ENCODE data around the gene SERPINA4.

SERPINA4 gene

DNA sequence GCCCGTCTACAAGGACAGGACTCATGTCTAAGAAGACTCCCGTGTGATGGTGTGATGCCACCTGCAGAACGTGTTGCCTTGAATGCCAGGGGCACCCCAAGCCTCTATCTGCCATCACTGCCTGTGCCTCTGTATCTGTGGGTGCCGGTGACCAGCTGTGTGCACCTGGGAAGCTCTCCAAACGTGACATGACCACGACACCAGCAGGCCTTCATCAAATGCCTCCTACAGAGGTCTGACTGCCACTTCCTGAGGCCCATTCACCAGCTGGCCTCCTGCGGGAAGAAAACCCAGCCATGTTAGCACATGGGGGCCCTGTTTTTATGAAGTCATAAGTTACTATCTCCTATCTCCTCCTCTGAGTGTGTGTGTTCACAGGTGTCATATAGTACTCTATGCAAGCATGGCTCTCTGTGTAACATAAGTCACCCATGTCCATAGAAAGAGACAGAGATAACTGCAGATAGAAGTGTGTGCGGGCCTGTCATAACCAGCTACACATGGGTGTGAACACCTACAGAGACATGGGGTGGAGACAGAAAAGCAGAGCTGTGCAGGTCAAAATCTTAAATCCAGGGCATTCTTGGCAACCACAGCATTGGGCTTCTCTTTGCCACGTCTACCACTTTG lies 18.3 kb upstream of the SERPINA4 start:
- DNase-seq = no peak

DNA sequence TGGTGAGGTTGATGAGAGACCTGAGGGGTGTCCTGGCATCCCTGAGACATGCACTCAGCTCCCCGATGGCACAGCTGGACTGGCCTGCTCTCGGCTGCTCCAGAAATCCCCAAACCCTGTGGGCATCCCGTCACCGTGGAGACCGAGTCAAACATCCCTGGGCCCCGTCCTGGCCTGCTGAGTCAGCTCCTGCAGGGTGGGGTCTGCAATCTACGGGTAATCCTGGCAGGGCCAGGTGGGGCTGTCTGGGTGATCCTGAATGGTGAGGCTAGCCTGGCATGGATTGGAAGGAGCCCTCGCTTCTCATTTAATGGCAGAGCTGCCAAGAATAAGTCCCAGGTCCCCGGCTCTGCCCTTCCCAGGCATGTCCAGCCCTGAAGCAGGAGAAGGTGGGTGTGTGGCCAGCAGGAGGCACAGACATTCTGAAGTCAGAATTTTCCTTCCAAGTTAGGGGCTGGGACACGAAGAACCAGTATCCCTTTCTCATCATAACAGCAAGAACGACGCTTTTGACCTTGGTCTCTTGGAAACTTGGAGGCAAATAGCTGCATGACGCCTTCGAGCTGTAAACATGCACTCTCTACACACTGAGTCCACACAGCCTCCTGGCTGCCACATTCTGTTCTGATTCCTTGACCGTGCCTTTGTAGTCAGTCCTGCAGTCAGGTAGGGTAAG lies 17.7 kb upstream of the SERPINA4 start:
- no peak for DNase-seq

DNA sequence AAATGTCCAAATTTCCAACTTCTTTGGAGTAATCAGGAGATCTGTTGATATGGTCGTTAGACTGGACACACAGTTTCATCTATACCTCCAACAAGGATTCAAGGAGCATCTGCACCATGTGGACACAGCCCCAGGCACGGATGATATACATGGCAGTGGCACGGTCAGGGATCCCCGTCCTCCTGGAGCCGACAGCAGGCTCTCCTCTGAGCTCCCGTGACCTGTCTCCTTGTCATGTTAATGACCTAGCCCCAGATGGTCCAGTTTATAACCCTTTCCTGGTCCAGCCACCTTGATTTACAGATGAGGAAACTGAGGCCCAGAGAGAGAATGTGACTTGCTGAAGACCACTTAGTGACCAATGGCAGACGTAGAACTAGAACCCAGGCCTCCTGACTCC lies 16.5 kb upstream of the SERPINA4 start:
- DNase-seq = no peak

DNA sequence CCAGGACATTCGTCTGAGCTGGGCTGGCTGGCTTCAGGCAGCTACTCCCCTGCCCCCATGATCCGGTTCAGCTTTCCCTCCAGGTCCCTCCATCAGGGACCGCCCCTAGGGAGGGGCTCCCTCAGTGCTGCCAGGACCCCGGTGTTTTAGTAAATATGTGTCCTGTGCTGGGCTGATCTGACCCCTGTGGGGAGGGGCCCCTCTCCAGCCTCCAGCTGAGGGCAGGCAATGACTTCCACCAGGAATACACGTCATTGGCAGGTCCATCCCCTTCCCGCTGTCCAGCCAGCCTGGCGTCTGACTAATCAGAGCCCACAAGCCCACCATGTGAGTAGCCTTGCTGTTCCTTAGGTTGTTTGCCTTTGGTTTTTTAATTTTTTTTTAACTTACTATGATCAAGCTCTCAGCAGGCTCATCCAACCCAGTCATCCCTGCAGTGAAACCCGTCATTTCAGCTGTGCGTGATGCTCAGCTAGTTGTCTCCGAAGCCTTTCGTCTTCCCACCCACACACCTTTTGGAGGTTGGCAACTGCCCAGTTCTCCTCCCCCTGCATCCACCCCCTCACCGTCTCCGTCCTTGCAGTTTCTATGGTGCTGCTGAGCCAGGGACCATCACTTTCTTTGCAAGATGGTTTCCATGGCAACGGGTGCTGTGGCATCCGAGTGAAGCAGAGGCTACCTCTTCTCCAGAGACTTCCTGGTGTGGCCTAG lies 16.0 kb upstream of the SERPINA4 start:
- DNase-seq = no peak

DNA sequence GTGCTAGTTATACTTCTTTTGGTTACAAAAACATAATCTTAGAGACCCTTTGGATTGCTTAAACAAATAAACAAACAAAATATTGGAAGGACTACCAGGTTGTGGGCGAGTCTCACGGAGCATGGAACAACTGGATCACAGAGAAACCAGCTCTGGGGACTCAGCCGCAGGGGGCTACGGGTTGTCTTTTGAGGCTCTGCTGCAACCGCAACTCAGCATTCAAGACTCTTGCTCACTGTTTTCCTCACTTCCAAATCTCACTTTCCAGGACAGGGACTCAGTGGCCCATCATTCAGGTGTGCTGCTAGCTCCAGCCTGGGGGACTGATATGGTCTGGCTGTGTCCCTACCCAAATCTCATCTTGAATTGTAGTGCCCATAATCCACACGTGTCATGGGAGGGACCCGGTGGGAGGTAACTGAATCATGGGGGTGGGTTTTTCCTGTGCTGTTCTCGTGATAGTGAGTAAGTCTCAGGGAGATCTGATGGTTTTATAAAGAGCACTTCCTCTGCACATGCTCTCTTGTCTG lies 14.0 kb upstream of the SERPINA4 start:
- no peak for DNase-seq

DNA sequence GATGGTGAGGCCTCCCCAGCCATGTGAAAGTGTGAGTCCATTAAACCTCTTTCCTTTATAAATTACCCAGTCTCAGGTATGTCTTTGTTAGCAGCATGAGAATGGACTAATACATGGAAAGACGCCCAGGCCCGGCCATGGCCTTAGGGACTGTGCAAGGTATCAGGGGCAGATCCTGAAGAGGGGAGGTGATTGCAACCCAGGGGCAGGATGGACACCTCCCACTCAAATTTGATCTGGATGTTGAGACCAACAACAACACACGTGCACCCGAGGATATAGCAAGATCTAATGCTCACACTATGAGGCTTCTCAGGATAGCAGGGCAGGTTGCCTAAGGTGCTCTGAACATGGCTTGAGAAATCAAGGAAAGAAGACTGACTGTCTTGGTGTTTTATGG lies 13.5 kb upstream of the SERPINA4 start:
- DNase-seq = no peak

DNA sequence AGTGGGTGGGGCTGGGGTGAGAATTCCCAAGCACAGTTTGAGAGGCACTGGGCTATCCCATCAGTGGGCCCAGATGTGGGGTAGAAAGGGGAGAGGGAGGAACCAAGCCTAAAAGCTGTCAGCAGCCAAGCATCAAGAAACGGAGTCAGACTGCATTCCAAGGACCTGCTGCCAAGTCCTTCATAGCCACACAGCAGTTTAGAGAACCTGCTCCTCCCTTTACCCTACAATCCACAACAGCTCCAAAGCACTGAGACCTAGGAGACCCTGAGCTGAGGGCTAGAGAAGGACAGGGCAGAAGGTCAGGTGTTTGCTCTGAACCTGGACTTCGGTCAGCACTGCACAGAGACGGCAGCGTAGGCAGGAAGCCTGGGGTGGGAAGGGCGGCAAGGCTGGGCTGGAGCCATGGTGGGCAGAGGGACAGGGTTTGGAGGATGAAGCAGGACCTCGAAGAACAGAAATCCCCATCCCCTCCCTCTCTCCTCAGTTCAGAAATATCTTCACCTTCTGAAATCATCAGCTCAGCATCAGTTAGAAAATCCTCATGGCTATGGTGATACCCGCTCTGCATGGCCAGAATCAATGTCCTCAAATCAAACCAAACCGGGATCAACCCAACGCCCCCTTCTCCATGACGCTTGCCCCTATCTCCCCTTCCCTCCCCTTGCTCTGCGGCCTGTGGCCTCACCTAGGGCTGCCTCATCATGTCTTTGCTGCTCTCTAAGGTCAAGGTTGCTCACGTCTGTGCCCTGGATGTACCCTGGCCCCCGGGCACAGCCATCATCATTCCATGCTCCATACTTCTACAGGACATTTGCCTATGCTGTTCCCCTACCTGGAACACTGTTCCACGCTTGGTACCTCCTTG lies 12.9 kb upstream of the SERPINA4 start:
- DNase-seq = no peak

DNA sequence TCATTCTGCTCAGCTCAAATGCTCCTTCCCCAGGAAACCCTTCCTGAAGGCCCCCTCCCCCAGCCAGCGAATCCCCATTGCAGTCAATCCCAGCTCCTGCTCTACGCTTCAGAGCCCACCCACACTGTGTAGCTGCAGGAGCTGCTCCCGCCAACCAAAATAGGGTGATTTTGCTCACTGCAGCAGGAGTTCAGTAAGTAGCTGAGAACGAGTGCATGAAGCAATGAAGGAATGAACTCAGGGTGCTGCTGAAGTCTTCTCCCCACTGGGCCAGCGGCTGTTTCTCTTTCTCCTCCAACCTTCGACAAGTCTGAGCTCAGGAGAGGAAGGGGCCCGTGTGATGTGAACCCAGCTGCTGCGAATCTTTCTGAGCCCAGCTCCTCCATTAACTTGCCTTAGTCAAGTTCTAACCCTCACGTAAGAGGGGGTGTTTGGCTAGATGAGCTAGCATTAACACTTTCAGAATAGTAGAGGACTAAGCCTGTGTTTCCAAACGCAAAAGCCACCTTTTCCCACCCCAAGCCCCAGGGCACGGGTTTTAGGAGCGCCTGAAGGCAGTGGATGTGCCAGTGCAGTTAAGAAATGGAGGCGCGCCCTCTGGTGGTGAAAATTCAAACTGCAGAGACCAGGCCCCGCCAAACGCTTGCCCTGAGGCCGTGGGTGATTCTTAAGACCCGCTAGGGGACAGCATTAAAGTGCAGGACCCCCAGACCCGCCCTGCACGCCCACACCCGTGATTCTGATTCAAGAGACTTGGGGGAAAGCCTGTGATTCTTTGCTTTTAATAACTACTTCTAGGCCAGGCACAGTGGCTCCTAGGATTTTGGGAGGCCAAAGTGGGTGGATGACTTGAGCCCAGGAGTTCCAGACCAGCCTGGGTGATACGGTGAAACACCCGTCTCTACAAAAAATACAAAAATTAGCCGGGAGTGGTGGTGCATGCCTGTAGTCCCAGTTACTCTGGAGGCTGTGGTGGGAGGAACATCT lies 11.9 kb upstream of the SERPINA4 start:
- DNase-seq = no peak

DNA sequence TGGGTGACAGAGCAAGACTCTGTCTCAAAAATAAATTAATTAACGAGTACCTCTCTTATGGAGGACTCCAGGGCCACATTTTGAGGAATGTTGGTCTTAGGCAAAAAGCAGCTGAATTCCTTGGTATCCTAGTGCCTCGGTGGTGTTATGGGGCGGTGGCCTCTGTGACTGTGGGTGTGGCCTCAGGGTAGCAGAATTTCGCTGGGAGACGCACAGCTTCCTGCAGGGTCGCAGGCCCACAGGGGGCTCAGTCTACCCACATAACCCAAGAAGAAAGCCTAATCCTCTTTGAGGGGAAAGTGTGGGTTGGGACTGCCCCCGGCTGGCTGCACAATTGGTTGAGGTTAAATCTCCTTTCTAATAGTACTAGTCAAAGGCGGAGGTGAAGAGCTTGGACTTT lies 11.2 kb upstream of the SERPINA4 start:
- DNase-seq = no peak

DNA sequence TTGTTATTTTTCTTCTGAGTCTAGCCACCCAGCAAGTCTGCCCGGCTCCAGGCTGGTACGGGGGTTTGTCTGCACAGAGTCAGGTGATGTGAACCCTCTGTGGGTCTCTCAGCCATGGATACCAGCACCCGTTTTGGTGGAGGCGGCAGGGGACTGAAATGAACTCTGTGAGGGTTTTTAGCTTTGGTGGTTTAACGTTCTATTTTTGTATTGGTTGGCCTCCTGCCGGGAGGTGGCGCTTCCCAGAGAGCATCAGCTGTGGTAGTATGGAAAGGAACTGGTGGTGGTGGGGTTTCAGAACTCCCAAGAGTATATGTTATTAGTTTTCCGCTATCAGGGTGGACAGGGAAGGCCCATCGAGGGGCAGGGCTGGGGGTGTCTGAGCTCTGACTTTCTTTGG lies 5.3 kb upstream of the SERPINA4 start:
- DNase-seq = no peak

DNA sequence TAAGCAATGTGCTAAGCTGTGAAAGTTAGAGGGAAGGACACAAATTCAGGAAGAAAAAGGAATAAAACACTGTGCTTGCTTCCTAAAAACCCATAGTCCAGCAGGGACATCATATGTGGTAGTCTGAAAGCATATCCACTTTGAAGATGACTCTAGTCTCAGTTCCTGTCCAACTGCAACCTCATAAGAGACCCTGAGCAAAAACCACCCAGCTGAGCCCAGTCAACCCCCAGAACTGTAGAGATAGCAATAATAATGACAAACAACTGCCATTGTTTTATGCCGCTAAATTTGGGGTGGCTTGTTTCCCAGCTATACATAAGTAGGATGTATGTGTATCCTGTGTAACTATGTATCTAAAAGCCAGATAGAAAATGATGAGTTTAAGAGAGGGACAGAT lies 3.9 kb upstream of the SERPINA4 start:
- DNase-seq = no peak

DNA sequence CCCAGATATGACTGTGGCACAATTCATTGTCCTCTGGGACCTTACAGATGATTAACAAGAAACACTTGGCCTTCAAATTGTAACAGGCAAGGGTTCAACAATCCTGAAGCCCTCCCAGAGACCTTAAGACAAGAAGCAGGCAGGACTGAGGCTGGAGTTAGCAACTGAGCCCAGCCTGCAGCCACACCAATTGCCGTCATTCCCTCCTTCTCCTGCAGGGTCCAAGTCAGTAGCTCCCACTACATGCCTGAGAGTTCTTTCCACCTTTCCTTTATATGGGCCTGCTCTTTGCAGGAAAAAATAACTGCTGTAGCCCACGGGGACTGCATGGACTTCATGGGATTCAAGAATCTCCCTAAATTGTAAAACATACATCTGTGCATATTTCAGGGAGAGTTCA lies 2.4 kb upstream of the SERPINA4 start:
- no peak for DNase-seq

DNA sequence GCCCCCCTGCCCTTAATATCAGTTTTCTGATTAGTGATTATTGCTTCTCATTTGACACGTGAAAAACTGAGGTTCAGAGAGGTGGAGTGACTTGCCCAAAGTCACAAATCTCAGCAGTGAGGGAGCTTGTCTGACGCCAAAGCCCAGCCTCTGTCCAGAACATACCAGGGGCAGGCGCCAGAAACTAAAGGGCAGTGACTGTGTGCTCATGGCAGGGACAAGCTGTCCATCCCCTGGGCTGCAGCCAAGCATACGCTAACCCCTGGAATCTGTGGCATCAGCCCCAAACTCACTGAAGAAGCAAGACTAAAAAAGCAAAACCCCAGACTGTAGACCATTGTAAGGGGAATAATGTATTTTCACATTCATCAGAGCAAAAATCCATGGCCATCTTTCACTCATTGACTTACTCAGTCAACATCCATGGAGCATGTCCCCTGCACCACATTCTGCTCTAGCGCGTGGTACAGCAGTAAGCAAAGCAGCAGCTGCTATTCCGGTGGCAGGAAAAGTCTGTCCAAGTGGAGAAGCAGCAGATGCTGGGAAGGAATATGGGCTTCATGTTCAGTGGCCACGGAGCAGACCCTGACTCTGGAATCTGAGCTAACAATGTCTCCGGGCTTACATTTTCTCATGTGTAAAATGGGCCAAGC lies 1.5 kb upstream of the SERPINA4 start:
- no peak for DNase-seq

DNA sequence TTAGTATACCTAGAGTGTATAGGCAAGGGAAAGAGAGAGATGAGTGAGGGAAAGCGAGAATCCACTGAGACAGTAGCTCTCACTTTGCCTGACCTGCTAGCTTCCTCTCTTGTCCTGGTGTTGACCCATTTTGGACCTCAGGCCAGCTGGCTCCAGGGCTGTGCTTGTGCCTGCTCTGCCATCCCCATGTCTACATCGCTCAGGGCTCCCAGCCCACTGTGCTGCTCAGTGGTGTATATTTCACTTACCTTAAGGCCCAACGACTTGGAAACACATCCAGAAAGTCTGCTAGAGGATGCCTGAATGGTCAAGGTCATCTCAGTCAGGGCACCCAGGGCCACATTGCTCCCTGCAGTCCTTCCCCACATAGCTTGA lies 964 bp upstream of the SERPINA4 start:
- DNase-seq = no peak

DNA sequence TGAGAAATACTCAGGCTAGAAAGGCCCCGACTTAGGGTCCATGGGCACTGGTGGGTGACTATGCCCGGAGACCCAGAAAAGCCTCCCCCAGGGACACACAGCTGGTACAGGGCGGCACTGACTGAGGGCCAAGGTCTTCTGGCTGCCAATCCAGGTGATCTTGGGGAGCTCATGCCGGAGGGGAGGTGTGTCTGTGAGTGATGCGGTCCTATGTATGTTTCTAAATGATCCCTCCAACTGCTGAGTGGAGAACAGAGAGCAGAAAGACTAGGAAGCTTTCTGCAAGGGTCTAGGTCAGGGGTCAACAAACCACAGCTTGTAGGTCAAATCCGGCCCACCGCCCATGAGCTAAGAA lies 391 bp downstream of the SERPINA4 start:
- no peak for DNase-seq

DNA sequence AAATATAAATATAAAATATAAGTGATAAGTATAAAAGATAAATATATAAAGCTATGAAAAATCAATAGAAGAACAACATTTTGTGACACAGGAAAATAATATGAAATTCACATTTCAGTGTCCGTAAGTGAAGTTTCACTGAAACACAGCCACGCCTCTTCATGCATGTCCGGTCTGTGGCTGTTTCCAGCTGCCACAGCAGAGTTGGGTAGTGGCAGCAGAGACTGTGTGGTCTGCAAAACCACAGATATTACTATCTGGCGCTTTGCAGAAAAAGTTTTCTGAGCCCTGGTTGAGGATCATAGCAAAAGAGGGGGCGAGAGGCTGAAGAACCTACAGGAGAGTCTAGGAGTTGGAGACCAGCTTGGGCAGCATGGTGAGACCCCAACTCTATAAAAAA lies 780 bp downstream of the SERPINA4 start:
- no peak for DNase-seq

DNA sequence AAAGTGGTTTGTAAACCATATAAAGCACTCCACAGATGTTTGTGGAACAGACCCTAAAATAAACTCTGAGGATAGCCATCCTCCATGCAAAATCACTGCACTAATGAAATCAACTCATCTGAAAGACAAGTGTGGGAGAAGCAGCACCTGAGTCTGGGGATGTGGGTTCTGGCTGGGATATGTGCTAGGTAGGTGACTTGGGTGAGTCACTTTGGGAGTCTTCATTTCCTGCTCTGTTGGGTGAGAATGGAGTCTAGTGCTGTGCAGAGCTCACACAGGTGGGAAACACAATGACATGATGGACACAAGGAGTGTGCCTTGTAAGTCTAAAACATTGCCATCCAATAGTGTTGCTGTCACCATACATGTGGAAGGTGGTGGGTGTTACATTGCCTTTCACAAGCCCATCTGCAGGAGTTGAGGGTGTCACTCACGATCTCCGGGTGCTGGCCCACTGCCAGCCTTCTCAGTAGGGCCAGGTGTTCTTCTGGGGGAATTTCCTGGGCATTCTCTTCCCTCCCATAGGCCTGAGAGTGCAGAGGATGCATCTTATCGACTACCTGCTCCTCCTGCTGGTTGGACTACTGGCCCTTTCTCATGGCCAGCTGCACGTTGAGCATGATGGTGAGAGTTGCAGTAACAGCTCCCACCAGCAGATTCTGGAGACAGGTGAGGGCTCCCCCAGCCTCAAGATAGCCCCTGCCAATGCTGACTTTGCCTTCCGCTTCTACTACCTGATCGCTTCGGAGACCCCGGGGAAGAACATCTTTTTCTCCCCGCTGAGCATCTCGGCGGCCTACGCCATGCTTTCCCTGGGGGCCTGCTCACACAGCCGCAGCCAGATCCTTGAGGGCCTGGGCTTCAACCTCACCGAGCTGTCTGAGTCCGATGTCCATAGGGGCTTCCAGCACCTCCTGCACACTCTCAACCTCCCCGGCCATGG lies 2.0 kb downstream of the SERPINA4 start:
- DNase-seq = no peak

DNA sequence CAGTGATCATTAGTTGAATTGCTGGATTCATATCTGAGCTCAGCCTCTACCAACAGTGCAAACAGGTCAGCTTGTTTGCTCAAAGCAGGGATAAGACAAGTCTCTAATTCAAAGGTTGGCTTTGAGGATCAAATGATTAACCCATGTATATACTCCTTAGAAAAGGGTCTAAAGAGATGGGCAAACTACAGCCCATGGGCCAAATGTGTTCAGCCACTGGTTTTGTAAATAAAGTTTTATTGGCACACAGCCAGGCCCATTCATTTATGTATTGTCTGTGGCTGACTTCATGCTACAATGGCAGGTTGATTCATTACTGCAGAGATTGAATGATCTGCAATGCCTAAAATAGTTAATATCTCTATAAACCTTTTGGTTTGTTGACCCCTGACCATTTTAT lies 3.1 kb downstream of the SERPINA4 start:
- DNase-seq = no peak

DNA sequence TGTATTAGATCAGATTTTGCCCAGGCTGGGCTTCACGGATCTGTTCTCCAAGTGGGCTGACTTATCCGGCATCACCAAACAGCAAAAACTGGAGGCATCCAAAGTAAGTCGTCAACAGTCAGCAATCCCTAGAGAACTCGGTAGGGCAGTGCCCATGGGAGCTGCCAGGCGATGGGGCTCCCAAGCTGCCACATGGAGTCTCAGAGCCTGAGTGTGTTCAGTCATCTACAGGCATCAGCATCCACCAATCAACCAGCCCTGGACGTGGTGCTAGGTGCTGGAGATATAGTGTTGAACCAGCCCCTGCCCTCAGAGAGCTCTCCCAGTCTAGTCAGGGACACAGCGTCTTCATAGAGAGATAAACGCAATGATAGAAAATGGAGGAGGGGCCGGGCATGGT lies 6.9 kb downstream of the SERPINA4 start:
- no peak for DNase-seq

DNA sequence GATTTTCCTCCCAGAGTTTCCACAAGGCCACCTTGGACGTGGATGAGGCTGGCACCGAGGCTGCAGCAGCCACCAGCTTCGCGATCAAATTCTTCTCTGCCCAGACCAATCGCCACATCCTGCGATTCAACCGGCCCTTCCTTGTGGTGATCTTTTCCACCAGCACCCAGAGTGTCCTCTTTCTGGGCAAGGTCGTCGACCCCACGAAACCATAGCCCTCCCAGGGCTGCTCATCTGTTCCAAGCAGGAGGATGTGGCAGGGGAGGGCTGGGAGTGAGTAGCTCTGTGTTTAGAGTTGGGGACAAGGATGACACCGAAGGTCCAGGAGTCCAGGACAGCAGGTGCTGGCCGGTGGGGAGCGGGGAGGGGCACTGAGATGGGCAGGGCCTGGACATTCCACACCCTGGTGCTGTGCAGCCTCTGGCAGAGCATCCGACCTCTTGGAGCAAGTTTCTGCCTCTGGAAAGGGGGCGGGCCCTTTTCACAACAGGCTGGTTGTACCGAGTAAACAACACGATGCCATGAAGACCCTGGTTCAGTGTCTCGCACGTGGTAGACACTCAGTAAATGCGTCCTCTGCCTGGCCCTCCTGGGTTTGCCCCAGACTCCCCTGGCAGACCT lies 8.2 kb downstream of the SERPINA4 start:
- DNase-seq = no peak

Measured in cerebellar nuclear complex (tissue), 1 donor.